ENCODE data around the gene CHRND.
"Not testable (repeated sequence)": the region's sequence is repeated elsewhere in the genome, so short reads cannot be mapped to it uniquely, and the experiment has no call there.

Gene CHRND

DNA sequence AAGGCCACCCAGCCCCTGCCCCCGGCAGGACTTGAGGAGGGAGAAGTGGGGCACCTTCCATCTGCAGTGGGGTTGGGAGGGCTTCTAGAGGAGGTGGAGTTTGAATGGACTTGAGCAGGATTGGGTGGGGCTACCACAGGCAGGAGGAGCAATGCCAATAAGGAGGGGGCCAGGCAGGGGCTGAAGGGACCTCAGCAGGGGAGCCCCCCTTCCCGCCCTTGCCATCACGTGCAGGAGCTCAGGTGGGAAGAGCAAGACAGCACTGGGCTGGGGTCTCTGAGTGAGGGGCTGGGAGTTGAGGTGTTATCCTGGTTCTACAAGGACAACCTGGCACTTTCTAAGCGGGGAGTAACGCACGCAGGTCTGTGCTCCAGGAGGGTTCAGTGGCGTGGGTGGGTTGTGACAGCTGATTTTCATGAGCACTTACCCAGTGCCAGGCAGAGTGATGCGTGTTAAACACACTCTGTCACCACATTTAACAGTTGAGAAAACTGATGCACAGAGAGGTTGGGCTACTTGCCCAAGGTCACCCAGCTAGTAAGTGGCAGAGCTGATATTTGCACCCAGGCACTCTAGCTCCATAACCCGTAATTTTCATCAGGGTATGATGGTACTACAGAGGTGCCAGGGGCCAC, 4.8 kb downstream of the CHRND start:
- Histone ChIP-seq H3K18ac (ENCODE audit: low read length) (peak overlapping the region; percentile 70), H3K4ac (ENCODE audit: low read length) (no peak overlapping the region), H2BK5ac (ENCODE audit: low read length) (no peak overlapping the region), H4K8ac (ENCODE audit: low read depth, low read length) (no peak overlapping the region), H3K9ac (ENCODE audit: low read depth, low read length, poor library complexity) (no peak overlapping the region), H3K27ac (replicated peaks; ENCODE audit: low read length) (no peak overlapping the region), H3K9me3 (replicated peaks in 1 of 2; ENCODE audit: control insufficient read depth in 2 of 2, insufficient read depth in 1 of 2, low read depth in 1 of 2, low read length in 2 of 2) (peaks cover 0 to 2% of the 10 kb centered on the region in 2 donors), H4K91ac (ENCODE audit: low read depth, low read length, poor library complexity) (no peak overlapping the region), H2BK15ac (ENCODE audit: low read length) (no peak overlapping the region), H3K79me1 (ENCODE audit: low read depth, low read length) (peaks cover 2% of the 10 kb centered on the region), H2BK12ac (ENCODE audit: low read length) (no peak overlapping the region), H3K4me1 (ENCODE audit: control insufficient read depth in 2 of 2, insufficient read depth in 1 of 2, low read depth in 1 of 2, low read length in 2 of 2) (peaks cover 0 to 6% of the 10 kb centered on the region in 2 donors), H3K4me3 (ENCODE audit: low read length in 2 of 2) (no peak overlapping the region), H3K27me3 (ENCODE audit: control insufficient read depth in 3 of 3, insufficient read depth in 3 of 3, low read depth in 1 of 3, low read length in 3 of 3) (peaks cover 0 to 22% (median 0%) of the 10 kb centered on the region in 3 experiments), H2BK120ac (ENCODE audit: low read depth, low read length) (peak overlapping the region; percentile 64), H3K36me3 (replicated peaks in 1 of 2; ENCODE audit: control insufficient read depth in 2 of 2, insufficient read depth in 2 of 2, low read length in 2 of 2) (no peaks in the 10 kb centered on the region), H2AK5ac (ENCODE audit: low read depth, low read length) (peak overlapping the region; percentile 91), H3K4me2 (ENCODE audit: insufficient read depth, low read length, poor library complexity, severe bottlenecking) (no peak overlapping the region), H2AFZ (ENCODE audit: low read length) (no peak overlapping the region), H3K14ac (ENCODE audit: low read length) (no peak overlapping the region), H3K23ac (ENCODE audit: low read depth, low read length, poor library complexity) (peak overlapping the region; percentile 0)
- no peak for DNase-seq (ENCODE audit: low spot score)
- no CpG with 5 or more reads among the region's 9 CpGs for WGBS, 2 donors (ENCODE audit: extremely low coverage in 2 of 2, insufficient read length in 2 of 2, insufficient replicate concordance in 1 of 2)

GRCh38 chr2:232532419-232532818, 6.5 kb downstream of the CHRND start:
- no peak overlapping the region for H2BK12ac ChIP-seq (ENCODE audit: low read length)
- no peak overlapping the region for H4K91ac ChIP-seq (ENCODE audit: low read depth, low read length, poor library complexity)
- no peak overlapping the region for H3K14ac ChIP-seq (ENCODE audit: low read length)
- H2BK120ac ChIP-seq (ENCODE audit: low read depth, low read length) = no peak overlapping the region
- no peak overlapping the region for H3K27ac ChIP-seq (replicated peaks; ENCODE audit: low read length)
- peaks cover 2% of the 10 kb centered on the region for H3K79me1 ChIP-seq (ENCODE audit: low read depth, low read length)
- no peaks in the 10 kb centered on the region for H3K36me3 ChIP-seq (replicated peaks in 1 of 2; ENCODE audit: control insufficient read depth in 2 of 2, insufficient read depth in 2 of 2, low read length in 2 of 2)
- no peak overlapping the region for H3K23ac ChIP-seq (ENCODE audit: low read depth, low read length, poor library complexity)
- H3K4me1 ChIP-seq (ENCODE audit: control insufficient read depth in 2 of 2, insufficient read depth in 1 of 2, low read depth in 1 of 2, low read length in 2 of 2) = peaks cover 0 to 2% of the 10 kb centered on the region in 2 donors
- H2AFZ ChIP-seq (ENCODE audit: low read length) = no peak overlapping the region
- no peak overlapping the region for H2BK15ac ChIP-seq (ENCODE audit: low read length)
- peaks cover 0 to 16% (median 0%) of the 10 kb centered on the region in 3 experiments for H3K27me3 ChIP-seq (ENCODE audit: control insufficient read depth in 3 of 3, insufficient read depth in 3 of 3, low read depth in 1 of 3, low read length in 3 of 3)
- no CpG with 5 or more reads among the region's 9 CpGs for WGBS, 2 donors (ENCODE audit: extremely low coverage in 2 of 2, insufficient read length in 2 of 2, insufficient replicate concordance in 1 of 2)
- no peak overlapping the region for H2AK5ac ChIP-seq (ENCODE audit: low read depth, low read length)
- H3K18ac ChIP-seq (ENCODE audit: low read length) = no peak overlapping the region
- no peak overlapping the region for H3K4ac ChIP-seq (ENCODE audit: low read length)
- H3K4me2 ChIP-seq (ENCODE audit: insufficient read depth, low read length, poor library complexity, severe bottlenecking) = no peak overlapping the region
- H3K4me3 ChIP-seq (ENCODE audit: low read length in 2 of 2) = no peak overlapping the region
- H4K8ac ChIP-seq (ENCODE audit: low read depth, low read length) = peak overlapping the region; percentile 95
- DNase-seq (ENCODE audit: low spot score) = no peak
- H3K9ac ChIP-seq (ENCODE audit: low read depth, low read length, poor library complexity) = no peak overlapping the region
- H3K9me3 ChIP-seq (replicated peaks in 1 of 2; ENCODE audit: control insufficient read depth in 2 of 2, insufficient read depth in 1 of 2, low read depth in 1 of 2, low read length in 2 of 2) = peaks cover 0 to 2% of the 10 kb centered on the region in 2 donors
- H2BK5ac ChIP-seq (ENCODE audit: low read length) = no peak overlapping the region

- H2AK5ac ChIP-seq (ENCODE audit: low read depth, low read length); H3K79me1 ChIP-seq (ENCODE audit: low read depth, low read length); H3K4ac ChIP-seq (ENCODE audit: low read length); H3K9me3 ChIP-seq (replicated peaks in 1 of 2; ENCODE audit: control insufficient read depth in 2 of 2, insufficient read depth in 1 of 2, low read depth in 1 of 2, low read length in 2 of 2); H3K4me2 ChIP-seq (ENCODE audit: insufficient read depth, low read length, poor library complexity, severe bottlenecking); H3K14ac ChIP-seq (ENCODE audit: low read length); H4K91ac ChIP-seq (ENCODE audit: low read depth, low read length, poor library complexity); H2AFZ ChIP-seq (ENCODE audit: low read length); H3K36me3 ChIP-seq (replicated peaks in 1 of 2; ENCODE audit: control insufficient read depth in 2 of 2, insufficient read depth in 2 of 2, low read length in 2 of 2); H2BK5ac ChIP-seq (ENCODE audit: low read length); H4K8ac ChIP-seq (ENCODE audit: low read depth, low read length); H3K18ac ChIP-seq (ENCODE audit: low read length); H3K9ac ChIP-seq (ENCODE audit: low read depth, low read length, poor library complexity); H2BK120ac ChIP-seq (ENCODE audit: low read depth, low read length); H3K23ac ChIP-seq (ENCODE audit: low read depth, low read length, poor library complexity); H2BK15ac ChIP-seq (ENCODE audit: low read length); H3K4me1 ChIP-seq (ENCODE audit: control insufficient read depth in 2 of 2, insufficient read depth in 1 of 2, low read depth in 1 of 2, low read length in 2 of 2); H3K4me3 ChIP-seq (ENCODE audit: low read length in 2 of 2); H2BK12ac ChIP-seq (ENCODE audit: low read length); H3K27ac ChIP-seq (replicated peaks; ENCODE audit: low read length); DNase-seq (ENCODE audit: low spot score): not testable (repeated sequence)
- no CpG with 5 or more reads among the region's 7 CpGs for WGBS, 2 donors (ENCODE audit: extremely low coverage in 2 of 2, insufficient read length in 2 of 2, insufficient replicate concordance in 1 of 2)
- peaks cover 0 to 14% (median 0%) of the 10 kb centered on the region in 3 experiments for H3K27me3 ChIP-seq (ENCODE audit: control insufficient read depth in 3 of 3, insufficient read depth in 3 of 3, low read depth in 1 of 3, low read length in 3 of 3)
Measured at GRCh38 chr2:232532821-232533220, 6.9 kb downstream of the CHRND start.

DNA sequence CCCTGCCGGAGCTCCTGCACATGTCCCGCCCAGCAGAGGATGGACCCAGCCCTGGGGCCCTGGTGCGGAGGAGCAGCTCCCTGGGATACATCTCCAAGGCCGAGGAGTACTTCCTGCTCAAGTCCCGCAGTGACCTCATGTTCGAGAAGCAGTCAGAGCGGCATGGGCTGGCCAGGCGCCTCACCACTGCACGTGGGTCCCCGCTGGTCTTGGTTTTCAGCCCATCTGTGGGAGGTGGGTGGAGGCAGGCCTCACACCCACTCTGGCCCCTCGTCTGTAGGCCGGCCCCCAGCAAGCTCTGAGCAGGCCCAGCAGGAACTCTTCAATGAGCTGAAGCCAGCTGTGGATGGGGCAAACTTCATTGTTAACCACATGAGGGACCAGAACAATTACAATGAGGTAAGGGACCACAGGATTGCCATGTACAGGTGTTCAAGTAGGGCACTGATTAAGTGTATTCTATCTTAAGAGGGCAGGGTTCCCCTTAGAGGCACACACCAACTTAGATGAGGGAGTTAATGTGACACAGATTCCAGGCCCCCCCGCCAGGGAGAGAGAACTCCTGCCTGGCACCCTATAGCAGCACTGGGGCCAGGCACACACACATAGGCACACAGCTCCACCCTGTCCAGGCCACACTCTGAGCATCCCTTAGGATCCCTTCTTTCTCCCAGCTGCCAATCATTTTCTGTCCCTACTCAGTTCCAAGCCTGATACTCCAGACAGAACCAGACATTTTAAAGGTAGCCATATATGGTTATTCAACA, 8.2 kb downstream of the CHRND start:
- peak overlapping the region; percentile 72 for H2AFZ ChIP-seq (ENCODE audit: low read length)
- peaks cover 0 to 2% of the 10 kb centered on the region in 2 donors for H3K9me3 ChIP-seq (replicated peaks in 1 of 2; ENCODE audit: control insufficient read depth in 2 of 2, insufficient read depth in 1 of 2, low read depth in 1 of 2, low read length in 2 of 2)
- H3K27ac ChIP-seq (replicated peaks; ENCODE audit: low read length) = no peak overlapping the region
- no peak overlapping the region for H3K14ac ChIP-seq (ENCODE audit: low read length)
- WGBS, 2 donors (ENCODE audit: extremely low coverage in 2 of 2, insufficient read length in 2 of 2, insufficient replicate concordance in 1 of 2) = no CpG with 5 or more reads among the region's 13 CpGs
- H4K91ac ChIP-seq (ENCODE audit: low read depth, low read length, poor library complexity) = no peak overlapping the region
- H2BK120ac ChIP-seq (ENCODE audit: low read depth, low read length) = no peak overlapping the region
- no peak overlapping the region for H4K8ac ChIP-seq (ENCODE audit: low read depth, low read length)
- no peak overlapping the region for H2BK12ac ChIP-seq (ENCODE audit: low read length)
- peak overlapping the region; percentile 61 for H3K18ac ChIP-seq (ENCODE audit: low read length)
- no peak overlapping the region for H3K23ac ChIP-seq (ENCODE audit: low read depth, low read length, poor library complexity)
- no peak overlapping the region for H3K9ac ChIP-seq (ENCODE audit: low read depth, low read length, poor library complexity)
- peaks cover 1 to 9% of the 10 kb centered on the region in 2 donors for H3K4me1 ChIP-seq (ENCODE audit: control insufficient read depth in 2 of 2, insufficient read depth in 1 of 2, low read depth in 1 of 2, low read length in 2 of 2)
- no peak overlapping the region for H2BK15ac ChIP-seq (ENCODE audit: low read length)
- no peak overlapping the region for H3K4ac ChIP-seq (ENCODE audit: low read length)
- H3K4me3 ChIP-seq (ENCODE audit: low read length in 2 of 2) = no peak overlapping the region
- no peak overlapping the region for H2BK5ac ChIP-seq (ENCODE audit: low read length)
- DNase-seq (ENCODE audit: low spot score) = no peak
- peak overlapping the region; percentile 76 for H2AK5ac ChIP-seq (ENCODE audit: low read depth, low read length)
- H3K27me3 ChIP-seq (ENCODE audit: control insufficient read depth in 3 of 3, insufficient read depth in 3 of 3, low read depth in 1 of 3, low read length in 3 of 3) = peaks cover 0 to 6% (median 0%) of the 10 kb centered on the region in 3 experiments
- peaks cover 2% of the 10 kb centered on the region for H3K79me1 ChIP-seq (ENCODE audit: low read depth, low read length)
- no peak overlapping the region for H3K4me2 ChIP-seq (ENCODE audit: insufficient read depth, low read length, poor library complexity, severe bottlenecking)
- H3K36me3 ChIP-seq (replicated peaks in 1 of 2; ENCODE audit: control insufficient read depth in 2 of 2, insufficient read depth in 2 of 2, low read length in 2 of 2) = no peaks in the 10 kb centered on the region

Data from neuronal stem cell (in vitro differentiated cells).